Measurements from ENCODE around the gene RRAGC.

- TF ChIP-seq POLR2A (IDR thresholded peaks at IDR 0.05): no peak
- no peak for TF ChIP-seq CTCF (IDR thresholded peaks at IDR 0.05)
Measured at GRCh38 chr1:38789498-38790169, 69.9 kb downstream of the RRAGC start.

Data from prostate gland (tissue), 2 donors.